NCI-H748 (cell line): Measurements from ENCODE around the gene WDSUB1.

Experiments used
- DNase-seq: peaks from one replicate; lab custom pipeline; 2025; ENCODE audit not compliant: unreplicated experiment; lab: John Stamatoyannopoulos, UW

WDSUB1 gene

DNA sequence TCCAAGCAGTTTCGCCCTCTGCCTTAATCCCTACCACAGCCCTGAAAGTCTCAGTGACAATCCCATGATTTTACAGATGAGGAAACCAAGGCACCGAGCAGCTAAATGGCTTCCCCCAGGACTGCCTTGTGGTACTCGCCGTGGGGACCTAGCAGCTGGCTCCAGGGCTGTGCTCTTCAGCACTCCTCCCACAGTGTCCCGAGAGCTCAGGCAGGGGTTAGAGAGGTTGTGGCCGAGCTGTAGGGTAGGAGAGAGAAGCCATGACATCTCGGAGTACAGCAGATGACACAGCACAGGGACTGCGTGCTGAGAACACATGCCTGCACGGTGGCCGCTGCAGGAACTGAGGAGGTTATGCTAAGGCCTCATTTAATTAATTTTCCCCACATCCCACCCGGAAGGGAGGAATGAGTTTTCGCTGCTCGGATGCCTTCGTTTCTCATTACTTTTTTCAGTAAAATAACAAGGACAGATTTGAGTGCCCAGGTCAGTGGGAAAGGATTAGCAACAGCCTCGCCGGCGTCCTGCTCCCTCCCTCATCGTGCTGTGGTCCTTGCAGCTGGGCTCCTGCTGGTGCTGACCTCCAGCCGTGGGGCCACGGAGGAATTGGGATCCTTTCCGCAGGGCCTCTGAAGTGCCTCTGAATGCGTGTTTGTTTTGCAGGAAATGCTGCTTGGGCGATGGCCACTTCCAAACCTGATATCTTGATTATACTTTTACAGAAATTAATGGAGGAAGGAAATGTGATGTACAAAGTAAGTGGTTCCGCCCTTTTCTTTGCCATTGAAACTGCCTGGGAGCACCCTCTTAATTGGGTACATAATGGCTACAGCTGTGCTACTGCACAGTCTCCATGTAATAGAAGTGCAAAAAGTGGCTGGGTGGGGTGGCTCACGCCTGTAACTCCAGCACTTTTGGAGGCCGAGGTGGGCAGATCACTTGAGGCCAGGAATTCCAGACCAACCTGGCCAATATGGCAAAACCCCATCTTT is 61.2 kb downstream of the WDSUB1 start:
- DNase-seq: peak; percentile 80

DNA sequence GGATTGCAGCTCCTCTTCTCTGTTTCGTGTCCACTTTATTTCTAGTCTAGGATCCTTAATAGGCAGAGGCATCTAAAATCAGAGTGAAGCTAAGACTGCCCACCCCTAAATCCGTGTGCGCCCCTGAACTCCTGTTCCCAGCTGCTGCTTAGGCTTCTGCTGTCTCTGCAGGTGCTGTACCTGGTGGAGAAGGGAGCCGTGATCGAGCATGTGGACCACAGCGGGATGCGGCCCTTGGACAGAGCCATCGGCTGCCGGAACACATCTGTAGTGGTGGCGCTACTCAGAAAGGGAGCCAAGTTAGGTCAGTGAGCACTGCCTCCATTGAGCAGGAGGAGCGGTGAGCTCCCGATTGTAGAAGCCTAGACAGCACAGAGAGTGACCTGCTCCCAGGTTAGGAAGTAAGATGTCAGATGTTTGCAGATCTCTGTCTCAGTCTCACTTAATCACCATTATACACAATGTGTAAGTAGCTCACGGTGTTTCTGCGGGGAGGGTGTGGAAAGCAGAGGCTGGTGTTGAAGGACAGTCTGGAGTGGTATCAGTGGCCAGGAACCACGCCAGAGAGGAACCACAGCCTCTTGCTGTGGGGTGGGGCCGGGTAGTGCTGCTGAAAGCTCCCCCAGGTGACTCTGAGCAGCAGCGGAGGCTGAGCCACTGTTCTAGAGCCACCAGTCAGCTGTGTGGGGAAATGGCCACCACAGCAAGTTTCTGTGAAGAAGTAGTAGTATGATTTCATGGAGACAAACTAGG is 62.3 kb downstream of the WDSUB1 start:
- DNase-seq: no peak

DNA sequence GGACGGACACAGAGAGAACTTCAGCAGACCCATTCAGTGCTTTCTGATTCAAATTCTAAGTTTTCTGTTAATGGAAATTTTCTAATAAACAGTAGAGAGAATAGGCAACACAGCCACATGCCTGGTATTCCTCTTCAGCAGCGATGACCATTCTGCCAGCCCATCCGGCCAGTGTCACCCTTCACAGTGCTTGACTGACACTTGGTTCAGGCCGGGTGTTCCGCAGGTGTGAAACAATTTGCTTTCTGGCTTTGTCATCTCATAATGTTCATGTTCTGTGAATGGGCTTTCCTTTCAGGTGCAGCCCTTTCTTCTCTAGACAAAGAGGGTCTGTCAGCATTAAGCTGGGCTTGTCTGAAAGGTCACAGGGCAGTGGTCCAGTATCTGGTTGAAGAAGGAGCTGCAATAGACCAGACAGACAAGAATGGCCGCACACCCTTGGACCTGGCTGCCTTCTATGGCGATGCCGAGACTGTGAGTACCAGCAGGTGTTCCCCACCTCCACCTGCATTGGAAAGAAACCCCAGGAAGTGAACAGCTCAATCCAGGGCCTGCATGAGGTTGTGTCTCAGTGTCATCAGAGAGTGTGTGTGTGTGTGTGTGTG is 67.0 kb downstream of the WDSUB1 start:
- no peak for DNase-seq

DNA sequence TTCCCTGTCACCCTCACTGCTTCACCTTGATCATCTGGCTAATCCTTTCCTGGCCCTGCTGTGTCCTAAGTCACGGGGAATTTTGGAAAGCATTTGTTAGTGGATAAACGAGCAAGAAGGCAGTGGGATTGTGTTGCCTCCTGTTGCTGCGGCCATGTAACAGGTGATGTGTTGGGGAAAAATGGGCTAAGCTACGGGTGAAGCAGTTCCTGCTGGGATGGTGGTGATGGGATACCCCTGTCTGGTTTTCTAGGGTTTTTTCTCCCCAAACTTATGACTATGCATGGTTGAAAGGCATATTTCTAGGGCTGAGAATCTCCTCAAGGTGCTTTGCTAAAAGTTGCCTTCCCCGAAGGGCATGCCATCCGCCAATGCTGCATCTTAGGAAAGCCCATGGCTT is 68.1 kb downstream of the WDSUB1 start:
- no peak for DNase-seq

DNA sequence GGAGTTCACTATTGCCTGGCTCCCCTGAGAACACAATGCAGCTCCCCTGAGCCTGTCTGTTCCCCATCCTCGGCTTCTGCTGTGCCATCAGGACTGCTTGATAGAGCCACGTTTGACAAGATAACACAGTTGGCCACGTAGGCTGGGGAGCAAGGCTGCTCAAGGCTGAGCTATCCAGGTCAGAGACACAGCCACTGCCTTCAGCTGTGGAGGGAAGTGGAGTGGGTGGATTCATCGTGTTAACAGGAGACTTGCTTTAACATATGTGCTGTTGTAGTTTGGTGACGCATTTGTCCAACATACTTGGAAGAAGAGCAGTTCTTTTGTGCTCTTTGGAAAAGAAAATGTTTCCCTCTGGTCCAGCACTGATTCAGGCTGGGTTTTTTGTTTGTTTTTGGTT is 68.8 kb downstream of the WDSUB1 start:
- DNase-seq: no peak

DNA sequence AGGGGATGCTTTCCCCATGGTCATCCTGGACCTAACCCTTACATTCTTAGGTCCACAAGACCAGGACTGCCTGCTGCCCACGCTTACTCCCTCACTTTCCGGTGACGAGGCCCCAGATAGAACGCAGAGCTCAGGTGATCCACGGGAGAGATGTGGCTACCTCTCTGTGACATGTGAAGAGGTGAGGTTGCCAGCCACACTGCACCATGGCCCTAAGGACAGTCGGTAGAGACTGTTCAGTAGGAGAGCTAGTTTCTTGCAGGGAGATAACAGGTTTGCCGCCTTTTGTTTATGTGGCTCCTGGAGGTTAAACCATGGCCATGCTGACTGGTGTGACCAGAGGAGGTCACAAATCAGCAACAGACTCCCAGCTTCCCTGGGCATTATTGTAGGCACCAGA is 71.4 kb downstream of the WDSUB1 start:
- DNase-seq: no peak

DNA sequence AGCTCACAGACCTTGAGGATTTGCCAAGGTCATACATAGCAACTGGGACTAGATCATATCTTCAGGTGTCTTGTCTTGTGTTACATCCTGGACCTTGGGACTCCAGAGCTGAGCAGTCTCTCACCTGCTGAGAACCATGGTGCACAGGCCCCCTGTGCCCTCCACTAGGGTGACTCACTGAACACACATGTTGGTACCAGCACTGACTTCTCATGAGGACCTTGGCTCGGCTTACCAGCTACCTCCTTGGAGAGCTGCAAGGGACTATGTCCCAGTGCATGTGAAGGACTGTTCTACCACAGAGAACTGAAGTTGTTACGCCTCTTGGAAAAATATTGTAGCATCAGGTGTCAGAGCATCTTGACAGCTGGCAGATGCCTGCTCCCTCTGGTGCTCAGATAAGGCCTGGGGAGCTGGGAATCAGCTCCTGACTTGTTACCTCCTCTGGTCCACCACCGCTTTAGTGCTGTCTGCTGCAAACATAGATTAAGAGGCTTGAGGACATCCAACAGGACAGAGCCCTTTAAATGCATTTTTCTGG is 72.1 kb downstream of the WDSUB1 start:
- no peak for DNase-seq

DNA sequence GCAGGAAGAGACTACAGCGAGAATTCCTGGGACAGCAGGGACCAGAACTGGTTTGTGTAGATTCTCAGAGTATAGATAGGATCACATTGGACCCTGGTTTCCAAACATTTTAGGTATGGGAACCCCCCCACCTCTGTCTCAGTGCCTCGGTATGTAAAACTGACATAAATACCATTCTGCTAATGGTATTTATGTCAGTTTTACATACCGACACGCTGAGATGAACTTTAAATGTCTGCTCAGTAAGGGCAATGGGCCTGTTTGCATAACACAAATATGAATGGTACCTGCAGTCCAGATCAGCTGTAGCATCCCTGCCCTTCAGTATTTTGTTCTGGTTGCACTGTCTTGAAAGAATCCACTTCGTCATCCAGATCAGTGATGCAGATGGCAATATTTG is 73.2 kb downstream of the WDSUB1 start:
- no peak for DNase-seq

DNA sequence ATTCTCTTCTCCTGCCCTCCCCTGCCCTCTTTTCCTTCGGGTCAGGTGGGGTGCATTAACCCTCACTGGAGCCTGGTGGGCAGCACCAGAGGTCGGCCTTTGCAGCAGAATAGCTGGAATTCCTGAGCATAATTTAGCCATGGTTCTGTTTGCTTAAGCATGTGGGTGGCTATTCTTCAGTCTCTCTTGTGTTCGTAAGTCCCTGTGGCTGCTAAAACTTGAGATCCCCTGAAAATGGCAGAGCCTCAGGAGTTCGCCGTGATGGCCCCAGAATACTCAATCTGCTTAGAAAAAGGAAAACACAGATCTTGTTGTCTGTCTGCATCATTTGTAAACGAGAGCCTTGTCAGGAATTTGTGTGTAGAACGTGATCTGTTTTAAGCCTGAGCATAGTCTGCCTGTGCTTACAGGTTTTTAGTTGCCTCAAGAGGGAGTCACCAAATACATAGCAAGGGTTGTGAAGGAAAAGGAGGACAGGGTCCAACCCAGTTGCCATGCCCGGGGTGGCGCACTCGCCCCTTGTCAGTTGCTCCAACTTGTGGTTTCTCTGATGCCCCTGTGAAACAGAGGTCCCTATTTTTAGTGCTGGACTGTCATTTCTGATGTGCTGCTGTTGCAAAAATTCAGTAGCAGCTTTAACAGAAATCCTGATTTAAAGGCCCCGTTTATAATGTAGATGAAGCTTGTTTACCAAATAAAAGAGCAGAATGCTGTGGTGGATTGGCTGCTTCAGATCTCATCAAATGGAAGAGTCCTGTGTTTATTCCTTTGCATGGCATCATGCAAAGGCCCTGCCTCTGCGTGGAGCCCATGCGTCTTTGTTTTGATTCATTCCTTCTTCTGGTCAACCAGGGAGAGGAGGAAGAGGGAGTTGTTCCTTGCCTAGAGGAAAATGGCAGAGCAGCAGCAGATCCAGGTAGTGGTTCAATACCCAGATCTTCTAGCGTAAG is 74.8 kb downstream of the WDSUB1 start:
- no peak for DNase-seq

DNA sequence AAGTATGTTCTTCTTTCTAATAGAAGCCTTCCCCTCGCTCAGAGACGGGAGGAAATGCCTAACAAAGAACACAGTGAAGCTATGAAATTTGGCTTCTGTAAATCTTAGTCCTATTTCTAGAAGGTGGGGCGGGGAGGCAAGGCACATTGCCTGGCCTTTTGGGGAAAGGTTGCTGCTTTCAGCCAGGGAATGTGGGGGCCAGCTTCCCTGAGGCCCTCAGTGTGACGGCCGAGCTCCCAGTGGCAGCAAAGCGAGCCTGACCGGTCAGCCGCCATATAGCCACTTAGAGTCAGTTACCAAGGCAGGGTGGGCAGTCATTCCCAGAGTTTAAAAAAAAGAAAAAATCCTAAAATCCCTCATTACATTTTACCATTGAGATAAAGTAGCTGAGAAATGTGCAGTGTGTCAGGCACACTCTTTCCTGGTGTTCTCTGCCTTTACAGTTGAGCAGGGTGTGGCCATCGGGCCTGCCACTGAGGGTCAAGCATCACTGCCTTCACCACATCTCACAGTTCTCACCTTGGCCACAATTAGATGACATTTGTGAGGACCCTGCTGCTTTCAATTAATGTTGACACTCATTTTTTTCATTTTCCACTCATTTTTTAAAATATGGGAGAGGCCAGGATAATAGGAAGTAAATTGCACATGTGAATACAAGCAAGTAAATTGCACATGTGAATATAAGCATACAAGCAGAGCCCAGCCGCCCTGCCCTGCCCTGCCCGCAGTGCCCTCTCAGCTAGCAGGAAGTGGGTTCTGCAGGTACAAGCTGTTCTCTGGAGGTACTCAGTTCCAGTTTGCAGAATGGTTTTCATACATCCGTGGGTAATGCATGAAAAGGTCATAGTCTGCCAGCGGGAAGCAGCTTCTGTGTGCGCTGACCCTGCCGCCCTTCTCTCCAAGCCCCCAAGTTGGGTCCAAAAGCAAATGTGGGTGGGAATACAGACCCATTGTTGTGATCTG is 76.9 kb downstream of the WDSUB1 start:
- DNase-seq: peak; percentile 34

DNA sequence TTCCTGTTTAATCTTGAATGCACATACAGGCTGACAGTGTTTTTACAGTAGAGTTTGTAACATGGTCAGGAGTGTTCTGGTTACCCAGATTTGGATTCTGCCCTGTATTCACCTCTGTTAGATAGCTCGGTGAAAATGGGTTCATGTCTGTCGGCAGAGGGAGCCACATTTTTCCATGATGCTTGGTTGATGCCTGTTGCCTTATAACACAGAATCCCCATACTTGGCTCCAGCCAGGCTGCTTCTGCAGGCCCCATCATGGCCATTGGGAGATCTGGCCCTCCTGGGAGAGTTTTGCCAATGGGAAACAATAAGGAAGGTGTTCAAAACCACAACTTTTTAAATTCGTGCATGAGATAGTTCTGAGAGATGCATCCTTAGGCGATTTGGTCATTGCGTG is 78.1 kb downstream of the WDSUB1 start:
- DNase-seq: peak; percentile 50

DNA sequence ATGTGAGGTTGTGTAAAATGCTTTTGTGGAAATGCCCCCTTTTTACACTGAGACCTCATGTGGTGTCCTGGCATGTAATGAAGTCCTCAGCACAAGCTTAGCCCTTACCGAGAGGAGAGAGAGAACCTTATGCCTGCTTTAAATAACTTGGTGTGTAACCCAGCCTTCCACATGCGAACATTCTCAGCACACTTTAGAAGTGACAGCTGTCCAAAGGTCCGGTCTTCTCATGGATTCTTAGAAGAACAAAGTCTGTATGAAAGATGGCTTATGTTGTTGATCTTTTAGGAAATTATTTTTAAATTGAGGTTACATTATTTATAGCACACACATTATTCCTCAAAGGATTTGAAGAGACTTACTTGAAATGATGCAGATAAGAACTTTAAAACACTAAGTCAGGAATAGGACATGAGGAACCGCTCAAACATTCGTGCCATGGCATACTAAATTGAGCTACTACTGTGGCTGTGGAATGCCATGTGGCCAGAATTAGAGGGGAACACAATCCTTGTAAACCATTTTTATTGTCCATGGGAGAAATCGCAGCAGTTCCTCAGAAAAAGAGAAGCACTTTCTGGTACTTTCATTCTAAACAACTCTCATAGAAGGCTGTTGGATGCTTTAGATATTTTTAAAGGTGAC is 79.6 kb downstream of the WDSUB1 start:
- no peak for DNase-seq

DNA sequence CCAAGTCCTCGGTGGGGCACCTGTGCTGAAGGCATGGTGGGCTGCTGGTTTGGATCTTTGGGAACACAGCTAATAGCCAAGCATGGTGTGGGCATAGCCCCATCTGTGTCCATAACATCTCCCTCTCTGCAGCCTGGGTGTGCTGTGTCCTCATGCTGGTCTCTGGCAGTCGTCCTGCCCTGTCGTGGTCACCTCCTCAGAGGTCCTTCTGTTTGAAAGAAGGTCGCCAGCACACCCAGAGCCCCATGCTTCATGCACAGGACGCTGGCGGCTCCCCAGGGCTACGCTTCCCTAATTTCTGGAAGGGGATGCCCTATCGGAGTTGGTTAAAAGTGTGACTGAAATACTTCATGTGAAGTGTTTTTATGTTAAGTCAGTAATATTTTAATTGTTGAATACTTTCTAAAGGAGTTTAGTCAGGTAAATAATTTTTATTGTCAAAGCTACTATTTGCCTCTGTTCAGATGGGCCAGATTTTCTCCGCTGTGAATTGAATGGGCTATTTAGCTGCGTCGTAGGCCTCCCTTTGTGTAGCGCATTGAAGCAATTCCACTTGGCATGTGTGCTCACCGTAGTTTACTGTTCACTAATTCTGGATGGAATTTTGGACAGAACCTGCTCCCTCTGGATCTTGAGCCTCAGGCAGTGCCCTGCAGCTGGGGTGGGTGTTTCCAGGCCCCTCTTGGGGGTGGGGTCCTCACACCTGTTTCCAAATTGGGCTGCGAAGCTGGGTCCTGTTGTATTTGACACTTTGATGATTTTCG is 81.9 kb downstream of the WDSUB1 start:
- peak; percentile 6 for DNase-seq

DNA sequence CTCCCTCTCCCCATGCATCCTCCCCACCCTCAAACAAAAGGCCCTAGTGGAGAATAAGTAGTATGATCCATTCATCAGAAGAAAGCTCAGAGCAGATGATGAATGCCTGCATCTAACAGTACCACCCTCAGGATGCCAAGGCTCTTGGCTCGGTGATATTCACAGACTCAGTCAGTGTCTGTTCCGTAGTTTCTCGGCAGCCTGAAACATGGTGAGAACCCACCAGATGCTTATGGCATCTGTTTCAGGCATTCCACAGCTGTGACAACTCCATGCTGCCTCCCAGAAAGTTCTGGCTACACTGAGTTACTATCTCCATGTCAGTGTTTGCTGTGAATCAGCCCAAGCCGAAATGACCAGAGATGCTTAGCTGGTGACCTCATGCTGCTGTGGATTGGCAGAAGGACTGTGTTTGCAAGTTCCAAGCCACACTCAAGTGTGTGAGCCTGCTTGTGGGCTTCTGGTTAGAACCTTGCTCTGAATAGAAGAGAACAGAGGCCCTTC is 83.9 kb downstream of the WDSUB1 start:
- no peak for DNase-seq

DNA sequence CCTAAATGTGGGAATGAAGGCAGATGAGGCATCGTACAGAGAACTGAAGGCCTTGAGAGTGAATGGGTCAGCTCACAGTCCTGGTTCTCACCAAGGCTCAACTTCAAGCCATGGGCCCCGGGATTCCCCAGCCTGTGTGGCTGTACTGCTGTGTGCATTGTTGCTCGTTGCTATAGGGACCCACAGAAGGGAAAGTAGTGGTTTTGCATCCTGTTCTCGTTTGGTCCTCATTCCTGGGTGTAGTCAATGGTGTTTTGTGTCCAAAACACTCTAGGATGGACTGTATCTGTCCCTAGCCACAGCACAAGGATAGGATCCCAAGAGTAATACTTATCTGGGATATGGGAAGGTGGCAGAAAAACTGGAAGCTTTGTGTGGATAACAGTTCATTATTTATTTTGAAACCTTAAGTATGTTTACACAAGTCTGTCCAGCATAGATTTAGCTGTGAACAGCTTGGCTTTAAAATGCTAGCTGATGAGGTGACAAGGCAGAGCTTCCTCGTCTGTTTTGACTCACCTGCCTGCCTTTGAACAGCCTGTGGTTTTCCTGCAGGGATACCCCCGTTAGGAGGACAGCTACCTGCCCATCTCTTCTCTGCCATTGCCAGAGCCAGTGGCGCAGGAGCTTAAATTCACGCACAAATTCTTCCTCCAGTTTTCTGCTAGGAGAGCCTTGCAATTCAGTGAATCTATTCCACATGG is 85.0 kb downstream of the WDSUB1 start:
- DNase-seq: peak; percentile 41

DNA sequence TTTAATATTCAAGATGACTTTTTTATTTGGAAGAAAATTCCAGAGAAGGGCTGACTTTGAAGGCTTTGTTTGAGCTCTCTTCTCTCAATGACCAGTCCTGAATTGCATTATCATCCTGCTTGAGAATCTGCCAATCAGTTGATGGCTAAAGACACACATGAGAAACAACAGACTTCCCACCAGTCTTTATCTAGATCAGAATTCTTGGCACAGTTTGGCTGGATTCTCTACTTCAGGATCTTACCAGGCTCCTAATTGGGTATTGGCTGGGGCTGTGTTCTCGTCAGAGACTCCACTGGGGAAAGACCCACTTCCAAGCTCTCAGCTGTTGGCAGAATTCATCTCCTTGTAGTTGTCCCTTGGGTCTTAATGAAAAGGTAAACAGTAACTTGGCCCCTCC is 86.0 kb downstream of the WDSUB1 start:
- no peak for DNase-seq
